IMR-90 (cell line): ENCODE measurements around the gene CNDP1. TPM values are rescaled to one million over a fixed set of nuclear protein-coding genes. Genes with fewer than 3 reads are reported as not detected.

Experiments used
- ATAC-seq: fragments of 200-7000 bp; cut with Tn5 transposase; 2 replicates; pipeline ENCODE4 v1.9.1; 2020; ENCODE audit warnings: low read depth, mild to moderate bottlenecking, moderate library complexity
- BruUV-seq: library from RNA; stranded (reverse); fragments of 400-500 nt; replicated peaks from 2 replicates; lab custom pipeline; 2021; lab: Mats Ljungman, UMichigan
- CTCF ChIA-PET: fragments of 300-600 bp; formaldehyde crosslinking; extraction: SDS; loops from one replicate; lab custom pipeline; 2021; ENCODE audit warnings: antibody characterized with exemption; lab: Yijun Ruan, JAX
- POLR2A ChIA-PET: fragments of 300-600 bp; sonication (Branson Sonifier 250); formaldehyde crosslinking; loops from one replicate; lab custom pipeline; 2022; ENCODE audit warnings: antibody characterized with exemption; ENCODE audit not compliant: unreplicated experiment; lab: Charles Lee
- DNase-seq: peaks from one replicate; pipeline ENCODE4 v3.0.0; 2013
- H2AFZ ChIP-seq: replicated peaks from 2 replicates; pipeline ENCODE3; 2013; ENCODE audit warnings: low read length, mild to moderate bottlenecking; ENCODE audit not compliant: poor library complexity
- H2AK5ac ChIP-seq: 2 replicates; pipeline ENCODE4 v1.6.1; 2013; ENCODE audit warnings: low read depth, low read length, inconsistent platforms
- H2AK9ac ChIP-seq: replicated peaks from 2 replicates; pipeline ENCODE3; 2013; ENCODE audit warnings: mild to moderate bottlenecking, low read depth, low read length, moderate library complexity; ENCODE audit not compliant: poor library complexity
- H2BK120ac ChIP-seq: 2 replicates; pipeline ENCODE4 v1.6.1; 2013; ENCODE audit warnings: low read depth, low read length, inconsistent platforms
- H2BK15ac ChIP-seq: 3 replicates; pipeline ENCODE4 v1.6.1; 2013; ENCODE audit warnings: low read depth, low read length, inconsistent platforms
- H2BK20ac ChIP-seq: 2 replicates; pipeline ENCODE4 v1.6.1; 2013; ENCODE audit warnings: low read depth, mild to moderate bottlenecking, inconsistent platforms, low read length, moderate library complexity
- H2BK5ac ChIP-seq: 2 replicates; pipeline ENCODE4 v1.6.1; 2013; ENCODE audit warnings: mild to moderate bottlenecking, low read depth, low read length, inconsistent platforms; ENCODE audit not compliant: poor library complexity, severe bottlenecking
- H3K14ac ChIP-seq: replicated peaks from 2 replicates; pipeline ENCODE4 v1.6.1; 2013; ENCODE audit warnings: low read depth, low read length, inconsistent platforms
- H3K18ac ChIP-seq: 2 replicates; pipeline ENCODE4 v1.6.1; 2013; ENCODE audit warnings: low read depth, low read length, control low read depth
- H3K23ac ChIP-seq: 2 replicates; pipeline ENCODE4 v1.6.1; 2013; ENCODE audit warnings: low read depth, low read length, inconsistent platforms
- H3K27ac ChIP-seq: 2 replicates; pipeline ENCODE4 v1.5.1; 2013; ENCODE audit warnings: mild to moderate bottlenecking, control low read depth, low read length; ENCODE audit not compliant: insufficient read depth
- H3K27me3 ChIP-seq: 2 replicates; pipeline ENCODE4 v1.6.1; 2013; ENCODE audit warnings: low read length; ENCODE audit not compliant: control insufficient read depth, insufficient read depth
- H3K36me3 ChIP-seq: 2 replicates; pipeline ENCODE4 v1.6.1; 2013; ENCODE audit warnings: low read length, mixed read lengths; ENCODE audit not compliant: control insufficient read depth, insufficient read depth
- H3K4ac ChIP-seq: 2 replicates; pipeline ENCODE4 v1.6.1; 2013; ENCODE audit warnings: low read depth, low read length, inconsistent platforms
- H3K4me1 ChIP-seq: 2 replicates; pipeline ENCODE4 v1.6.1; 2013; ENCODE audit warnings: low read length, mixed read lengths; ENCODE audit not compliant: control insufficient read depth, insufficient read depth
- H3K4me2 ChIP-seq: 2 replicates; pipeline ENCODE4 v1.6.1; 2013; ENCODE audit warnings: low read depth, mild to moderate bottlenecking, control low read depth, low read length, moderate library complexity
- H3K4me3 ChIP-seq: 2 replicates; pipeline ENCODE4 v1.5.1; 2013; ENCODE audit warnings: low read depth, mild to moderate bottlenecking, control low read depth, low read length, moderate library complexity; ENCODE audit not compliant: insufficient read depth
- H3K56ac ChIP-seq: 2 replicates; pipeline ENCODE4 v1.6.1; 2013; ENCODE audit warnings: low read length, inconsistent platforms; ENCODE audit not compliant: insufficient read depth; ENCODE audit errors: extremely low read depth
- H3K79me1 ChIP-seq, 2 experiments: 2 replicates each; pipeline ENCODE4 v1.6.1; 2013; ENCODE audit warnings: low read length in 2 of 2, inconsistent platforms in 1 of 2, low read depth in 1 of 2
- H3K9ac ChIP-seq: 2 replicates; pipeline ENCODE4 v1.6.1; 2013; ENCODE audit warnings: low read depth, low read length, control low read depth
- H3K9me1 ChIP-seq: 2 replicates; pipeline ENCODE4 v1.6.1; 2013; ENCODE audit warnings: low read length, inconsistent platforms; ENCODE audit not compliant: insufficient read depth
- H3K9me3 ChIP-seq: 2 replicates; pipeline ENCODE4 v1.6.1; 2013; ENCODE audit warnings: low read length; ENCODE audit not compliant: control insufficient read depth, insufficient read depth
- H4K20me1 ChIP-seq: 2 replicates; pipeline ENCODE4 v1.6.1; 2013; ENCODE audit warnings: low read length, inconsistent platforms; ENCODE audit not compliant: insufficient read depth
- H4K5ac ChIP-seq: 2 replicates; pipeline ENCODE4 v1.6.1; 2013; ENCODE audit warnings: mild to moderate bottlenecking, low read depth, low read length, control low read depth
- H4K8ac ChIP-seq, 2 experiments: 2 replicates each; pipeline ENCODE4 v1.6.1; 2013; ENCODE audit warnings: low read depth in 2 of 2, low read length in 2 of 2, control low read depth in 1 of 2, inconsistent platforms in 1 of 2
- H4K91ac ChIP-seq: 2 replicates; pipeline ENCODE4 v1.6.1; 2013; ENCODE audit warnings: low read depth, low read length, inconsistent platforms; ENCODE audit not compliant: insufficient read depth
- BHLHE40 ChIP-seq: fragments of 150-350 bp; IDR thresholded peaks from 2 replicates; pipeline ENCODE4 v1.6.1; 2016; ENCODE audit warnings: mild to moderate bottlenecking, low read depth, low read length
- CEBPB ChIP-seq: IDR thresholded peaks from 2 replicates; pipeline ENCODE4 v1.6.1; 2012; ENCODE audit warnings: low read depth, low read length, improper control_type of control experiment
- CHD1 ChIP-seq: IDR thresholded peaks from 2 replicates; pipeline ENCODE4 v1.6.1; 2012; ENCODE audit warnings: low read depth, low read length, improper control_type of control experiment
- FOS ChIP-seq: fragments of 150-350 bp; IDR thresholded peaks from 2 replicates; pipeline ENCODE4 v1.6.1; 2016; ENCODE audit warnings: low read depth, low read length
- MAFK ChIP-seq: IDR thresholded peaks from 2 replicates; pipeline ENCODE4 v1.6.1; 2012; ENCODE audit warnings: low read depth, low read length, improper control_type of control experiment
- MAZ ChIP-seq: IDR thresholded peaks from 2 replicates; pipeline ENCODE4 v1.6.1; 2012; ENCODE audit warnings: low read depth, mild to moderate bottlenecking, low read length, improper control_type of control experiment, moderate library complexity, borderline replicate concordance
- MXI1 ChIP-seq: IDR thresholded peaks from 2 replicates; pipeline ENCODE4 v1.6.1; 2012; ENCODE audit warnings: low read depth, mild to moderate bottlenecking, low read length, moderate library complexity, borderline replicate concordance
- NFE2L2 ChIP-seq: fragments of 150-350 bp; IDR thresholded peaks from 2 replicates; pipeline ENCODE4 v1.6.1; 2016; ENCODE audit warnings: low read depth, mild to moderate bottlenecking, low read length
- POLR2A ChIP-seq: IDR thresholded peaks from 2 replicates; pipeline ENCODE4 v1.6.1; 2012; ENCODE audit warnings: mild to moderate bottlenecking, low read depth, low read length
- RAD21 ChIP-seq: IDR thresholded peaks from 2 replicates; pipeline ENCODE4 v1.6.1; 2012; ENCODE audit warnings: low read length, improper control_type of control experiment
- RCOR1 ChIP-seq: IDR thresholded peaks from 2 replicates; pipeline ENCODE4 v1.6.1; 2012; ENCODE audit warnings: mild to moderate bottlenecking, low read length, improper control_type of control experiment; ENCODE audit not compliant: insufficient replicate concordance
- RFX5 ChIP-seq: IDR thresholded peaks from 2 replicates; pipeline ENCODE4 v1.8.0; 2012; ENCODE audit warnings: low read depth, mild to moderate bottlenecking, low read length, moderate library complexity
- SMC3 ChIP-seq: fragments of 150-350 bp; IDR thresholded peaks from 2 replicates; pipeline ENCODE4 v1.6.1; 2016; ENCODE audit warnings: low read depth, mild to moderate bottlenecking, antibody characterized with exemption, low read length, moderate library complexity
- WGBS, 2 experiments: methylation state at CpG; one replicate each; pipeline versions ENCODE4 v1.1.5 to v1.1.7; 2013; ENCODE audit warnings: missing lambda C conversion rate in 2 of 2; ENCODE audit not compliant: insufficient read length in 1 of 2; ENCODE audit errors: extremely low coverage in 2 of 2; 5-methylcytosine and 5-hydroxymethylcytosine counted together
- dilution Hi-C: fragments of 300-500 bp; cut with HindIII; formaldehyde crosslinking; loops from one replicate; pipeline ENCODE4 v1.14.3; 2018; ENCODE audit warnings: low sequenced_read_pairs; ENCODE audit not compliant: unreplicated experiment
- in situ Hi-C: fragments of 300-500 bp; cut with MboI; formaldehyde crosslinking; loops from 3 replicates; pipeline ENCODE4 v1.14.3; 2019; ENCODE audit warnings: low sequenced_read_pairs, inconsistent platforms, mixed read lengths
- intact Hi-C: fragments of 100-400 bp; cut with micrococcal nuclease; formaldehyde crosslinking; loops from 2 replicates; pipeline ENCODE4 v1.10.0; 2022
- polyA plus RNA-seq, 3 experiments: library from polyadenylated mRNA; depleted of rRNA; stranded (reverse); fragments of >200 nt; gene quantifications; 2 replicates each; pipeline ENCODE4 v1.2.3, GENCODE V29; 2012; ENCODE audit warnings: low replicate concordance in 1 of 3
- total RNA-seq: library from RNA; depleted of rRNA; stranded (reverse); fragments of >200 nt; gene quantifications from 2 replicates; pipeline ENCODE4 v1.2.3, GENCODE V29; 2012
- TF ChIP-seq, protein P1 (sequence below): fragments of 150-350 bp; IDR thresholded peaks from 2 replicates; pipeline ENCODE4 v1.6.1; 2017; ENCODE audit warnings: mild to moderate bottlenecking, antibody characterized with exemption, low read length, low read depth
- TF ChIP-seq, protein P2 (sequence below): conservative IDR thresholded peaks from 2 replicates; pipeline ENCODE4 v1.5.1; 2012; ENCODE audit warnings: mild to moderate bottlenecking, low read depth, low read length, improper control_type of control experiment
- TF ChIP-seq, protein P3 (sequence below): fragments of 150-350 bp; IDR thresholded peaks from 2 replicates; pipeline ENCODE4 v1.6.1; 2016; ENCODE audit warnings: low read depth, mild to moderate bottlenecking, low read length, moderate library complexity, borderline replicate concordance

The CNDP1 gene
- total and polyA plus RNA-seq, 2 of the 4 experiments (the other 2 are of a cell fraction) = not detected

DNA sequence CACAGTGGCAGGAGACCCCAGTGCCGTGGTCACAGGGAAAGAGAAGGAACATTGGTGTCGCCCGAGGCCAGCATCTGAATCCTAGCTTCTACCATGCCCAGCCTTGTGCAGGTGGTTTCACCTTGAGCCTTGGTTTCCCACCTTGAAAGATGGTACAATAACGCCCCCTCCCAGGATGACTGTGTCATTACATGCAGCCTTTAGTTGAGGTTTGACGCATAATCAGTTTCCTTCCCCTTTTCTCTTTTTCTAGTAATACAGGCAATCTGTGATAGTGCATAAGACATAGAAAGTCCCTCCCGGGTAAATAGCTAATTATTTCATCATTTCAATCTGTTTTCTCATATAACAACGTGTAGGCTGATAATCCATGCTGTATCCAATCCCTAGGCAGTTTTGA, 33.5 kb downstream of the CNDP1 start:
- Histone ChIP-seq H3K4me3 (no peak overlapping the region), H3K14ac (no peak overlapping the region), H3K4ac (no peak overlapping the region), H2AK5ac (no peak overlapping the region), H2BK20ac (no peak overlapping the region), H3K4me2 (no peak overlapping the region), H2AK9ac (no peak overlapping the region), H2AFZ (no peak overlapping the region), H2BK120ac (no peak overlapping the region), H3K4me1 (no peaks in the 10 kb centered on the region), H3K56ac (no peak overlapping the region), H3K9me1 (no peaks in the 10 kb centered on the region), H4K20me1 (no peaks in the 10 kb centered on the region), H4K8ac (no peak overlapping the region), H3K27me3 (peaks cover 14% of the 10 kb centered on the region), H2BK15ac (no peak overlapping the region), H3K9me3 (0 out of 2 replicates have a peak, but pooled peaks cover 3% of the 10 kb centered on the region), H4K91ac (no peak overlapping the region), H4K5ac (no peak overlapping the region), H3K23ac (no peak overlapping the region), H3K36me3 (no peaks in the 10 kb centered on the region), H3K9ac (no peak overlapping the region), H2BK5ac (no peak overlapping the region), H3K27ac (no peak overlapping the region), H3K18ac (no peak overlapping the region), H3K79me1 (no peaks in the 10 kb centered on the region)
- TF ChIP-seq RAD21 (no peak), CHD1 (no peak), CEBPB (no peak), MAZ (no peak), POLR2A (no peak), MXI1 (no peak), RCOR1 (no peak), FOS (no peak), BHLHE40 (no peak), SMC3 (no peak), MAFK (no peak), NFE2L2 (no peak), RFX5 (no peak)
- TF ChIP-seq, protein P1, sequence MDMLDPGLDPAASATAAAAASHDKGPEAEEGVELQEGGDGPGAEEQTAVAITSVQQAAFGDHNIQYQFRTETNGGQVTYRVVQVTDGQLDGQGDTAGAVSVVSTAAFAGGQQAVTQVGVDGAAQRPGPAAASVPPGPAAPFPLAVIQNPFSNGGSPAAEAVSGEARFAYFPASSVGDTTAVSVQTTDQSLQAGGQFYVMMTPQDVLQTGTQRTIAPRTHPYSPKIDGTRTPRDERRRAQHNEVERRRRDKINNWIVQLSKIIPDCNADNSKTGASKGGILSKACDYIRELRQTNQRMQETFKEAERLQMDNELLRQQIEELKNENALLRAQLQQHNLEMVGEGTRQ = no peak
- TF ChIP-seq, protein P2, sequence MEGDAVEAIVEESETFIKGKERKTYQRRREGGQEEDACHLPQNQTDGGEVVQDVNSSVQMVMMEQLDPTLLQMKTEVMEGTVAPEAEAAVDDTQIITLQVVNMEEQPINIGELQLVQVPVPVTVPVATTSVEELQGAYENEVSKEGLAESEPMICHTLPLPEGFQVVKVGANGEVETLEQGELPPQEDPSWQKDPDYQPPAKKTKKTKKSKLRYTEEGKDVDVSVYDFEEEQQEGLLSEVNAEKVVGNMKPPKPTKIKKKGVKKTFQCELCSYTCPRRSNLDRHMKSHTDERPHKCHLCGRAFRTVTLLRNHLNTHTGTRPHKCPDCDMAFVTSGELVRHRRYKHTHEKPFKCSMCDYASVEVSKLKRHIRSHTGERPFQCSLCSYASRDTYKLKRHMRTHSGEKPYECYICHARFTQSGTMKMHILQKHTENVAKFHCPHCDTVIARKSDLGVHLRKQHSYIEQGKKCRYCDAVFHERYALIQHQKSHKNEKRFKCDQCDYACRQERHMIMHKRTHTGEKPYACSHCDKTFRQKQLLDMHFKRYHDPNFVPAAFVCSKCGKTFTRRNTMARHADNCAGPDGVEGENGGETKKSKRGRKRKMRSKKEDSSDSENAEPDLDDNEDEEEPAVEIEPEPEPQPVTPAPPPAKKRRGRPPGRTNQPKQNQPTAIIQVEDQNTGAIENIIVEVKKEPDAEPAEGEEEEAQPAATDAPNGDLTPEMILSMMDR = no peak
- TF ChIP-seq, protein P3, sequence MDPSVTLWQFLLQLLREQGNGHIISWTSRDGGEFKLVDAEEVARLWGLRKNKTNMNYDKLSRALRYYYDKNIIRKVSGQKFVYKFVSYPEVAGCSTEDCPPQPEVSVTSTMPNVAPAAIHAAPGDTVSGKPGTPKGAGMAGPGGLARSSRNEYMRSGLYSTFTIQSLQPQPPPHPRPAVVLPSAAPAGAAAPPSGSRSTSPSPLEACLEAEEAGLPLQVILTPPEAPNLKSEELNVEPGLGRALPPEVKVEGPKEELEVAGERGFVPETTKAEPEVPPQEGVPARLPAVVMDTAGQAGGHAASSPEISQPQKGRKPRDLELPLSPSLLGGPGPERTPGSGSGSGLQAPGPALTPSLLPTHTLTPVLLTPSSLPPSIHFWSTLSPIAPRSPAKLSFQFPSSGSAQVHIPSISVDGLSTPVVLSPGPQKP = no peak
- dilution Hi-C loops (no loop called here), in situ Hi-C loops (loop anchor here (25.0 kb wide), 1 partner anchor 356 kb away; no protein-coding TSS in a partner anchor), intact Hi-C loops (no loop called here)
- WGBS, 2 experiments = 57% methylated on average over 1 of the region's 7 CpGs; no CpG with 5 or more reads in 1 of the 2 experiments
- no TSS peak for BruUV-seq
- ChIA-PET CTCF (no interaction called here), POLR2A (no interaction called here)
- DNase-seq (no peak), ATAC-seq (no peak)
